Immature natural killer cell (primary cell): ENCODE data around the gene ZNF451. TPM values are rescaled to one million over a fixed set of nuclear protein-coding genes. Genes with fewer than 3 reads are reported as not detected.
A peak's percentile ranks its signal among the peaks of the same experiment; 100 is the strongest.

Experiments
- DNase-seq, 3 donors: peaks; one replicate each; pipeline ENCODE4 v3.0.0; 2022; ENCODE audit warnings: mixed read lengths in 1 of 3
- H3K27ac Mint-ChIP-seq, 6 donors: one replicate each; pipeline ENCODE4 v1.8.0; 2020; ENCODE audit warnings: mixed read lengths in 6 of 6, mild to moderate bottlenecking in 5 of 6, inconsistent platforms in 4 of 6, moderate library complexity in 3 of 6
- H3K27me3 Mint-ChIP-seq, 3 donors: one replicate each; pipeline ENCODE4 v1.8.0; 2020 to 2021; ENCODE audit warnings: low read depth in 3 of 3, mild to moderate bottlenecking in 3 of 3, mixed read lengths in 3 of 3, moderate library complexity in 3 of 3, inconsistent platforms in 1 of 3
- H3K36me3 Mint-ChIP-seq, 3 donors: one replicate each; pipeline ENCODE4 v1.8.0; 2020; ENCODE audit warnings: mixed read lengths in 3 of 3, inconsistent platforms in 2 of 3, mild to moderate bottlenecking in 2 of 3
- H3K4me1 Mint-ChIP-seq, 2 donors: one replicate each; pipeline ENCODE4 v1.8.0; 2020; ENCODE audit warnings: inconsistent platforms in 2 of 2, mild to moderate bottlenecking in 2 of 2, mixed read lengths in 2 of 2, moderate library complexity in 1 of 2
- H3K4me3 Mint-ChIP-seq, 5 donors: one replicate each; pipeline ENCODE4 v1.8.0; 2020; ENCODE audit warnings: mild to moderate bottlenecking in 5 of 5, mixed read lengths in 5 of 5, inconsistent platforms in 3 of 5, moderate library complexity in 3 of 5
- H3K9me3 Mint-ChIP-seq, 6 donors: one replicate each; pipeline ENCODE4 v1.8.0; 2020; ENCODE audit warnings: mild to moderate bottlenecking in 6 of 6, mixed read lengths in 6 of 6, inconsistent platforms in 4 of 6, moderate library complexity in 3 of 6
- polyA plus RNA-seq, 3 donors: library from polyadenylated mRNA; unstranded; fragments of 300-500 nt; fragmentation: Illumina TruSeq; gene quantifications; one replicate each; pipeline ENCODE4 v1.2.3, GENCODE V29; 2021

Gene ZNF451
- polyA plus RNA-seq, 3 donors from 2014 or later = 10.2 to 26.0 (median 11.8) TPM

DNA sequence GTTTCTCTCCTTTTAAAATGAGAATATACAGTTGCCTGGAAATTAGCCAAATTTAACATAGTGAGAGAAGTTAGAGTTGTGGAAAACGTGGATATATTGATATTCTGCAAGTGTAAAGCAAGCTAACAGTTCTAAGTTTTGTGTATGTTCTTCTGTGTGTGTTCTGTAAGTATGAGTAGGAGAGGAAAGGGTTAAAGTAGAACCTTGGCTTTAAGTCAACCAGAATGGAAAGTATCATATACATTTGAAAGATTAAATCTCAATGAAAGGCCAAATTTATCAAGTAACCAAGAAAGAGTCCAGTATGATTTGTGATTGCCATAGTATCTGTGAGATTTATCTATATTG lies 52.2 kb downstream of the ZNF451 start:
- H3K4me3 Mint-ChIP-seq = no peak overlapping the region
- H3K27ac Mint-ChIP-seq = no peak overlapping the region
- DNase-seq = no peak

DNA sequence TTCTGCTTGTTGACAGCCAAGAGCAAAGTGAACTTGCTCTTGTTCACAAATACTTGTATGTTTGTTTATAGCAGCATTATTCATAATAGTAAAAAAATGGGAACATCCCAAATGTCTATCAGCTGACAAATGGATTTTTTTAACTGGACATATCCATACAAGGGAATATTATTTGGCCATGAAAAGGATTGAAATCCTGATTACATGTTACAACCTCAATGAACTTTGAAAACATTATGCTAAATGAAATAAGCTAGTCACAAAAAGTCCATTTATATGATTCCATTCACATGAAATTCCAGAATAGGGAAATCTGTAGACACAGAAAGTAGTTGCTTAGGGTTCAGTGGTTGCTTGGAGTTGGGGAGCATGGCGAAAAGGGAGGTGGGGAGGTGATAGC lies 53.7 kb downstream of the ZNF451 start:
- DNase-seq = no peak
- H3K4me1 Mint-ChIP-seq = no peaks in the 10 kb centered on the region
- peaks cover 34 to 54% (median 51%) of the 10 kb centered on the region in 3 donors for H3K36me3 Mint-ChIP-seq
- no peaks in the 10 kb centered on the region for H3K9me3 Mint-ChIP-seq
- H3K27ac Mint-ChIP-seq = no peak overlapping the region
- H3K4me3 Mint-ChIP-seq = no peak overlapping the region
- no peaks in the 10 kb centered on the region for H3K27me3 Mint-ChIP-seq

More for the DNA sequence above, 52.2 kb downstream of the ZNF451 start:
- Mint-ChIP-seq H3K4me1 (peaks cover 11 to 13% of the 10 kb centered on the region in 2 donors), H3K27me3 (peaks cover 0 to 6% (median 0%) of the 10 kb centered on the region in 3 donors), H3K9me3 (no peaks in the 10 kb centered on the region), H3K36me3 (peaks cover 24 to 41% (median 39%) of the 10 kb centered on the region in 3 donors)

DNA sequence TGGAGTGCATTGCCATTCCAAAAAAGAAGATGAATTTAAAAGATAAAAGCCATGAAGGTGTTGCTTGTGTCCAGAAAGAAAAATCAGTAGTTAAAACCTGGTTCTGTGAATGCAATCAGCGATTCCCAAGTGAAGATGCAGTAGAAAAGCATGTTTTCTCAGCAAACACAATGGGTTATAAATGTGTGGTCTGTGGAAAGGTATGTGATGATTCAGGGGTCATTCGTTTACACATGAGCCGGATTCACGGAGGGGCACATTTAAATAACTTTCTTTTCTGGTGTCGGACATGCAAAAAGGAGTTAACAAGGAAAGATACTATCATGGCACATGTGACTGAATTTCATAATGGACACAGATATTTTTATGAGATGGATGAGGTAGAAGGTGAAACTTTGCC lies 57.4 kb downstream of the ZNF451 start:
- DNase-seq = no peak
- H3K27me3 Mint-ChIP-seq = no peaks in the 10 kb centered on the region
- H3K27ac Mint-ChIP-seq = peak overlapping the region in 1 of 6 donors; percentile 40
- no peaks in the 10 kb centered on the region for H3K4me1 Mint-ChIP-seq
- no peak overlapping the region for H3K4me3 Mint-ChIP-seq
- H3K36me3 Mint-ChIP-seq = peaks cover 34 to 52% (median 47%) of the 10 kb centered on the region in 3 donors
- no peaks in the 10 kb centered on the region for H3K9me3 Mint-ChIP-seq

DNA sequence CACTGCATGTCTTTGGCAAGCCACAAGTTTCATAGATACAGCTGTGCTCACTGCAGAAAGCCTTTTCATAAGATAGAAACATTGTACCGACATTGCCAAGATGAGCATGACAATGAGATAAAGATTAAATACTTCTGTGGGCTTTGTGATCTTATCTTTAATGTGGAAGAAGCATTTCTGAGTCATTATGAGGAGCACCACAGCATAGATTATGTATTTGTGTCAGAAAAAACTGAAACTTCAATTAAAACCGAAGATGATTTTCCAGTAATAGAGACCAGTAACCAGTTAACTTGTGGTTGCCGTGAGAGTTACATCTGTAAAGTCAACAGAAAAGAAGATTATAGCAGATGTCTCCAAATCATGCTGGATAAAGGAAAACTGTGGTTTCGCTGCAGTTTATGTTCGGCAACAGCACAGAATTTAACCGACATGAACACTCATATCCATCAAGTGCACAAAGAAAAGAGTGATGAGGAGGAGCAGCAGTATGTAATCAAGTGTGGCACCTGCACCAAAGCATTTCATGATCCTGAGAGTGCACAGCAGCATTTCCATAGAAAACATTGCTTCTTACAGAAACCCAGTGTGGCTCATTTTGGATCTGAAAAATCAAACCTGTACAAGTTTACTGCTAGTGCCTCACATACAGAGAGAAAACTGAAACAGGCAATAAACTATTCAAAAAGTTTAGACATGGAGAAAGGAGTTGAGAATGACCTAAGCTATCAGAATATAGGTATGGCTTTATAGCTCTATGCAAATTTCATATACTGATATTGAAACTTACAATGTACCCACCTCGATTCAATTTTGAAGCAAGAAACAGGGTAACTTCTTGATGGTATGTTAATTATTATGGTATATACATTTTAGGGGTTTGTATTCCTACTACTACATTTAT lies 58.2 kb downstream of the ZNF451 start:
- H3K4me3 Mint-ChIP-seq = no peak overlapping the region
- DNase-seq = no peak

DNA sequence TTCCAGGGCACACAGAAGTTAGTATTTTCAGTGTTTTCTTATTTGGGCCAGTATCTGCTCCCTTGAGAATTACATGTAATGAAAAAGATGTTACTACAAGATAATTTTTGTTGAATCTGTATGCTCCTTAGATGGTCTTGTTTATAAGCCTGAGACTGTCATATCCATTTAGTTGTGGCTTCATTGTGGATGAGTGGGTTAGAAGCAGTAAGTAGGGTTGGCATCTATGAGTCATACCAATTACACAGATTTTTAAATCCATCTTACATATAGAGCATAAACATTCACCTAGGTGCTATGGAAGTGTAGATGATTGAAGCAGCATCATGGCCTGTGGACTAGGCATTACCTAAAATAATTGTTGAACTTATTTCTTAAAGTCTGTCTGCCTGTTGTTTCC lies 68.7 kb downstream of the ZNF451 start:
- Mint-ChIP-seq H3K4me1 (no peaks in the 10 kb centered on the region), H3K4me3 (no peak overlapping the region), H3K27ac (no peak overlapping the region), H3K9me3 (no peaks in the 10 kb centered on the region), H3K27me3 (no peaks in the 10 kb centered on the region), H3K36me3 (peaks cover 11 to 35% (median 14%) of the 10 kb centered on the region in 3 donors)
- no peak for DNase-seq

More for the DNA sequence above, 58.2 kb downstream of the ZNF451 start:
- peaks cover 0 to 1% (median 0%) of the 10 kb centered on the region in 3 donors for H3K27me3 Mint-ChIP-seq
- H3K27ac Mint-ChIP-seq = no peak overlapping the region
- H3K4me1 Mint-ChIP-seq = no peaks in the 10 kb centered on the region
- peaks cover 34 to 49% (median 45%) of the 10 kb centered on the region in 3 donors for H3K36me3 Mint-ChIP-seq
- no peaks in the 10 kb centered on the region for H3K9me3 Mint-ChIP-seq

DNA sequence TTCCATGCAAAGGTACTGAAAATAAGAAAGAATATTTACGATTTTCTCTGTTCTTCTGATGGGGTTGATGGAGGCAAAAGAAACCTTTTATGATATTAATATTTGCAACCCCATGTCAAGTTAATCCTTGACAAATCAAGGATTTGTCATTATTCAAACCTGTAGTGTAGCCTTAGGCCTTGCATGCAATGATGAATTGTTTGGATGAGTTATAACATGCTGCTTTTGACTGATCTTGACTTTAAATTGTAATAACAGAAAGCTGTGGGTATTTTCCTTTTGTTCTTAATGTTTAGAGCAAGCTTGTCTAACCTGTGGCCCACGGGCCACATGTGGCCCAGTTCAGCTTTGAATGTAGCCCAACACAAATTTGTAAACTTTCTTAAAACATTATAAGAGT lies 69.1 kb downstream of the ZNF451 start:
- H3K36me3 Mint-ChIP-seq = peaks cover 11 to 35% (median 18%) of the 10 kb centered on the region in 3 donors

DNA sequence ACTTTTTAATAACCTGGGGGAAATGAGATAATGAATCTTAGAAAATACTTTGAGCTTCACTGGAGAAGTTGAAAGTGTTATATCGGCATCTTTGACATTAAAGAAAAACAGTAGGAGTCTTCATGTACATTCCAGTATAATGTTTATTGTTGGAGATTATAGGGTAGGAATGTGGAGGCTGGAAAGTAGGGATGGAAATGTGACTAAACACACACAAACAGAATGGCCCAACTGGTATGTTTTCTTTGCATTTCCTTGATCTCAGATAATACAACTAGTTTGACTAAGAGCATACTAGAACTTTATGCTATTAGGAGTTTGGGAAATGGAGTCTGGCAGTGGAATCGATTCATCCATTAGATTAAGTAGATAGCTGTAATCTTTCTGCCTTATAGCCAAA lies 72.0 kb downstream of the ZNF451 start:
- Mint-ChIP-seq H3K36me3 (peaks cover 15 to 48% (median 33%) of the 10 kb centered on the region in 3 donors), H3K27ac (no peak overlapping the region), H3K27me3 (no peaks in the 10 kb centered on the region), H3K9me3 (no peaks in the 10 kb centered on the region), H3K4me1 (no peaks in the 10 kb centered on the region), H3K4me3 (no peak overlapping the region)
- DNase-seq = no peak

More for the DNA sequence above, 69.1 kb downstream of the ZNF451 start:
- H3K27me3 Mint-ChIP-seq = no peaks in the 10 kb centered on the region
- no peaks in the 10 kb centered on the region for H3K9me3 Mint-ChIP-seq
- no peaks in the 10 kb centered on the region for H3K4me1 Mint-ChIP-seq
- H3K4me3 Mint-ChIP-seq = no peak overlapping the region
- DNase-seq = no peak
- H3K27ac Mint-ChIP-seq = no peak overlapping the region

DNA sequence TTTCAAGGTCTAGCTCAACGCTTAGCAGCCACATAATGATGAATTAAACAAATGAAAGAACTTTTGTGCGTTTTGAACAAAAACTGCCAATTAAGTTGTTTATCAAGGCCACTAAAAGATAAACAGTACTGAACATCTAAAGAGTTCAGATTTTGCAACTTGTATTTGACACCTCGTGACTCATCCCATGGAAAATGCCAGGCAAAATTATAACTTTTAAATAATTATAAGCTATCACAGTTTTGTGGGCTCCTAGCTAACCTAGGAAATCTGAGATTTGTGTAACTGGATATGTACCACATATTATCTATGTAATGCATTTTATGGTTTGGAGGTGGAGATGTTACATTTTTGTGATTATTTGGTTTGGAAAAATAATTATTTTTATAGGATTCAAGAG lies 72.5 kb downstream of the ZNF451 start:
- H3K4me1 Mint-ChIP-seq = no peaks in the 10 kb centered on the region
- H3K27me3 Mint-ChIP-seq = no peaks in the 10 kb centered on the region
- no peaks in the 10 kb centered on the region for H3K9me3 Mint-ChIP-seq
- H3K4me3 Mint-ChIP-seq = no peak overlapping the region
- peaks cover 18 to 48% (median 37%) of the 10 kb centered on the region in 3 donors for H3K36me3 Mint-ChIP-seq
- no peak for DNase-seq
- H3K27ac Mint-ChIP-seq = no peak overlapping the region

DNA sequence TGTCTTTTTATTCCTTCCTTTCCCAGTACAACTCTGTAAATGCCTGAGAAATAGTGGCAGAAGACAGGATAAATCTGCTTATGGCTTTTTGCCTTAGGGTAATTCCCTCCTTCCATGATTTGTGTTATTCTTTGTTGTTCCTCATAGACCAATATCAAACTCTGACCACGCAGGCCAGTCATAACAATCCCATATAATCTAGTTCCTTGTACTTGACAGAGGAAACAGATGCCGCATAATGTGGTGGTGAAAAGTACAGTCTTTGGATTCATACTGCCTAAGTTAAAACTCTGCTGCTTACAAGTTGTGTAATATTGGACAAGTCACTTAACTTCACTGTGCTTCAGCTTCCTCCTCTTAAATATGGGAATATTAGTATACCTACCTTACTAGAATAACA lies 74.0 kb downstream of the ZNF451 start:
- Mint-ChIP-seq H3K4me1 (no peaks in the 10 kb centered on the region), H3K9me3 (no peaks in the 10 kb centered on the region), H3K27me3 (no peaks in the 10 kb centered on the region), H3K4me3 (no peak overlapping the region), H3K27ac (no peak overlapping the region), H3K36me3 (peaks cover 18 to 40% (median 33%) of the 10 kb centered on the region in 3 donors)
- DNase-seq = no peak

DNA sequence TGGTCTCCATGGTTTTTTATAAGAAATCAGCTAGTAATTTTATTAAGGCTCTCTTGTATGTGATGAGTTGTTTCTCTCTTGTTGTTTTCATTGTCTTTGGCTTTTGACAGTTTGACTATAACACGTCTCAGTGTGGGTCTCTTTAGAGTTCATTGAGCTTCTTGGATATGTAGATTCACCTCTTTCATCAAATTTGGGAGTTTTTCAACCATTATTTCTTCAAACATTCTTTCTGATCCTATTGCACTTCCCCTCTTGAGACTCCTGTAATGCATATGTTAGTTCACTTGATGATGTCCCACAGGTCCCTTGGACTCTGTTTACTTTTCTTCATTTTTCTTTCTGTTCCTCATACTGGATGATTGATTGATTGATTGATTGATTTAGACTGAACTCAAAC lies 75.1 kb downstream of the ZNF451 start:
- Mint-ChIP-seq H3K4me3 (no peak overlapping the region), H3K27me3 (no peaks in the 10 kb centered on the region), H3K4me1 (no peaks in the 10 kb centered on the region), H3K36me3 (peaks cover 18 to 39% (median 32%) of the 10 kb centered on the region in 3 donors), H3K27ac (peak overlapping the region in 1 of 6 donors; percentile 24), H3K9me3 (no peaks in the 10 kb centered on the region)
- no peak for DNase-seq

DNA sequence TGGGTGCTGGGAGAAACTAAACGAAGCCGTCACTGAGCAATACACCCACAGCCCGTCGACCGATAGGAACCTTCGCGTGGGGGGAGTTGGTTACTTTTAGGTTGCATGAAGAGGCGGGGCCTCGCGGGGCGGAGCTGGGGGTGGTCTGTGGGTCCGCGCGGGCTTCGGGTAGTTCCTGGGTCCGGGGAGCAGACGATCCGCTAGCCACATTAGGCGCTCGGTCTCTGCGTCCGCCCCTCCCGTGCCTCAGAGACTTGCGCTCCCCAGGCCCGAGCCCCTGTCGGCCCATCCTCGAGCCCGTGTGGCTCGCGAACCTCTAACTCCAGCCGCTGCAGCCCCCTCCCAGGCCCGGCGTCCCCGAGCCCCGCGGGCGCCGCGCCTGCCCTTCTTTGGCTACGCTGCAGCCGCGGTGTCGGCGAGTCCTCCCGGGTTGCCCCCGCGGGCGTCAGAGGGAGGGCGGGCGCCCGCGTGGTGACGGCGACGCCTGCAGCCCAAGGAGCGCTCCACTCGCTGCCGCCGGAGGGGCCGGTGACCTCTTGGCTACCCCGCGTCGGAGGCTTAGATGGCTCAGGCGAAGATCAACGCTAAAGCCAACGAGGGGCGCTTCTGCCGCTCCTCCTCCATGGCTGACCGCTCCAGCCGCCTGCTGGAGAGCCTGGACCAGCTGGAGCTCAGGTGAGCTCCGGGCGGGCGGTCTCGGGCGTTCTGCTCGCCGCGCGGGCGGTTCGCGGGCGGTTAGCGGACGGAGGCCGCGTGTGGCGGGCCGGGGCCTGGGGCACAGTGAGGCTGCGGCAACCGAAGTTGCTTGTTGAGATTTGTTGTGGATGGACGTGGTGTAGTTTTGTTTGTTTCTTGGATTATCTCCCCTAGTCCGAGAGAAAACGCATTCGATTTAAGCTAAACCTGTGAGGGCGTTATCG lies 82.4 kb downstream of the ZNF451 start, which contains the start of gene BAG2:
BAG2 (plus strand) TSS at position 191 of the 920 bp plus-strand sequence; CDS start at position 563, 372 bp downstream.
- H3K4me3 Mint-ChIP-seq = peak within 1 kb of the TSS; percentile 91 to 97 (median 95)
- peaks cover 18 to 31% of the 10 kb centered on the region in 2 donors for H3K4me1 Mint-ChIP-seq
- H3K9me3 Mint-ChIP-seq = no peaks in the 10 kb centered on the region
- peak; percentile 89 to 91 (median 90) for DNase-seq
- peaks cover 0 to 1% (median 0%) of the 10 kb centered on the region in 3 donors for H3K27me3 Mint-ChIP-seq
- peaks cover under 1 to 1% (median under 1%) of the 10 kb centered on the region in 3 donors for H3K36me3 Mint-ChIP-seq
- H3K27ac Mint-ChIP-seq = peak within 1 kb of the TSS; percentile 88 to 98 (median 94)

DNA sequence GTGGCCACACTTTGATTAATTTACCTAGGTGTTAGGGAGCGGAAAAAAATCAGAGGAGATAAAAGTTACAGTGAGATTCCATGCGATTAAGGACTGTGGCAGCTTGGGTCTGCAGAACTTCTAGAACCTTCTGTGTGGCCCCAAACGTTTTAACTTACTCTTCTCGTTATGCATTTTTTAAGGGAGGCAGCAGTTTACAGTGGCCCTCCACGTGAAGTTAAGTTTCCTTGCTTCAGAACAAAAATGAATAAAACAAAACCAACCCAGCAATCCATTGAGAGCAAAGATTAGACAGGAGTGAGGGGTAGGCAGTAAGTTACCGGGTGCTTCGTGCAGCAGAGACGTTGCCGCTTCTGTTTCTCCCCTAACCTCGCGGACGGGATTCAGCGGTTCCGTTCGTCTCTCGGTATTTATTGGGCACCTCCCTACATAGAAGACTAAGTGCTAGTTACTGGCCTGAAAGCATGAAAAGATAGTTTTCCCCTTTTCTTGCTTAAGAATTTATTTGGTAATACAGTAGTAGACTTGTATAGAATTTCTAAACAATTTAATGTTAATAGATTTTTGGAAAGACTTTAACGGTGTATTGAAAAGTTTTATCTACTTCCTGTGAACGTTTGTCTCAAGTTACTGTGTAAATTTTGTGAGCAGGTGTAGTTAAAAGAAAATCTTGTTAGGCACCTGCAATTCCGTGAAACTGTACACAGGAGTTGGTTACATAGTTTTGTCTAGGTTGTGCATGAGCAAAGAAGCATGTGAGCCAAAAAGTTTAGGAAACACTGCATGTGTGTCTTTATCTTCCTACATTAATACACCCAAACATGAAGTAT lies 83.3 kb downstream of the ZNF451 start:
- peak; percentile 4 to 23 (median 15) for DNase-seq

More for the DNA sequence above, 83.3 kb downstream of the ZNF451 start:
- Mint-ChIP-seq H3K27ac (peak overlapping the region; percentile 88 to 95 (median 90)), H3K9me3 (no peaks in the 10 kb centered on the region), H3K4me3 (peak overlapping the region; percentile 91 to 97 (median 95)), H3K27me3 (peaks cover 0 to 1% (median 0%) of the 10 kb centered on the region in 3 donors), H3K36me3 (no peaks in the 10 kb centered on the region), H3K4me1 (peaks cover 18 to 31% of the 10 kb centered on the region in 2 donors)
